Hematopoietic multipotent progenitor cell (in vitro differentiated cells): ENCODE measurements around the gene TRIM59. TPM values are rescaled to one million over a fixed set of nuclear protein-coding genes. Genes with fewer than 3 reads are reported as not detected.

Source experiments
- DNase-seq, 3 donors: peaks; one replicate each; pipeline ENCODE4 v3.0.0-alpha.2; 2011 to 2015; ENCODE audit warnings: low read depth in 2 of 3, low spot score in 2 of 3
- total RNA-seq: library from RNA; depleted of rRNA; stranded (reverse); fragments of >200 nt; gene quantifications from one replicate; pipeline ENCODE4 v1.2.3, GENCODE V29; 2012

TRIM59 gene
- total RNA-seq, 1 donor = 8.1 TPM

DNA sequence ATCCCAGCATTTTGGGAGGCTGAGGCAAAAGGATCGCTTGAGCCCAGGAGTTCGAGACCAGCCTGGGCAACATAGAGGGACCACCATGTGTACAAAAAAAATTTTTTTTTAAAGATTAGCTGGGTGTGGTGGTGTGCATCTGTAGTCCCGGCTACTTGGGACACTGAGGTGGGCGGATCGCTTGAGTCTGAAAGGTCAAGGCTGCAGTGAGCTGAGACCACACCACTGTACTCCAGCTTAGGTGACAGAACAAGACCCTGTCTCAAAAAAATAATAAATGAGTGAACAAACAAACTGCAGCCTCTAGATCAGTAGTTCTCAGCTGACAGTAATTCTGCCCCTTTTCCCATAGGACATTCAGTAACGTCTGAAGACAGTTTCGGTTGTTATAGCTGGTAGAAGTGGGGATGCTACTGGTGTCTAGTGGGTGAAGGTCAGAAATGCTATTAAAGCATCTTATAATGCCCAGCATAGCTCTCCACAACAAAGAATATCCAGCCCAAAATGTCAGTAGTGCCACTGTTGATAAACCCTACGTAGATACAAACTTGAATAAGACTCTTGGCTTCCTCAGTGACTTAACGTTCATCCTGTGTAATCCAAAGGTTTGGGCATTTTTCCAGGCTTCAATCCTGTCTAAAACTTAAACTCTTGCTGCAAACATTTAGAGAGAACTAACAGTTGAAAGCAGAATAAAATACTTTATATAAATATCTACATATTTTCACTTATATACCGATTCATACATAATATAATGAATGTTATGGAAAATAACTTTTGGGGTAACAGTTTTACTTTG is 39.6 kb downstream of the TRIM59 start:
- DNase-seq = no peak

DNA sequence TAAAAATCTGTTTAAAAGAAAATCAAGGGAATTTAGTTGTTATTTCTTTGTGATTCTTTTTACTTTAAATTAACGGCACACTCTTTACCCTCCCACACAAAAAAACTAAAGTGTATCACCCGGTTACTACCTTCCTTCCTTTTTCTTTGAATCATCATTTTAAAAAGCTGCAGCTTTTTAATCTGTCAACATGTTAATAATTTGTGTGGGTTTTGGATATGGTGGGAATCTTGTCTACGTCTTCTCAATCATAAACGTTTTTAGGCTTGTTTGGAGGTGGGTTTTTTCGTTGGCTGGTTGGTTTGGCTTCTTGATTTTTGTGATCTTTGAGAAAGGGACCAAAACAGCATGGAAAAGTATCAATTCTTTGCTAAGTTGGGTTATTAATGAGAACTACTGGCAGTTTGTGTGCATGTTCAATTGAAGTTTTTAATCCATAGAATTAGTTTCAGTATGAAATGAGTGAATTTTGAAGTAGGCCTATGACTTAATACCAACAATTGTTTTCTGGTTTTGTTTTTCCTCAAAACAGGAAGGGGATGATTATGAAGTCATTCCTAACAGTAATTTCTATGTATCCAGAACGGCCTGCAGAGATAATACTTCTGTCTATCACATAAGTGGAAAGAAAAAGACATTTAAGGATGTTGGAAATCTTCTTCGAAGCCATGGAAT is 45.7 kb downstream of the TRIM59 start:
- DNase-seq = no peak

DNA sequence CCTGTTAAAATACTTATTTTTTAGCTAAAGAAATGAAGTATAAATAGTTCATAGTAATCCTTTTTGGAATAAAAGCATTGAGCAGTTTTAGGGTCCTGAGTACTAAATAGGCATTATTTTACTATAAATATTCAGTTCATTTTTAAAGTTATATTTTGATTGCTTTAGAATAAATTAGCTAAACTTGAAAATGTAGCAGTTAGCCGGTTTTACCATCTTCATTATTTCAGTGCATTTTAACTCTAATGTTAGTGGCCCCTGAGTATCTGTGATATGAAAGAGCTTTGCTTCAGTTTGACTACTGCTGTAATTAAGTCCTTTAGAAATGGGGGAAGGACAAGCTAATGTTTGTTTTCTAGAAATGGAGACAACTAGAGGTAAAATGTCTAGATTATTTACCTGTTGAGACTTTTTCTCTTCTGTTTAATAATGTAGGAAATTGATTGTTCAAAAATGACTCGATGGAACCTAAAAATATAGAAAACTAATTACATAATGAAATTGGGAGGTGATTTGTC is 46.5 kb downstream of the TRIM59 start:
- no peak for DNase-seq

DNA sequence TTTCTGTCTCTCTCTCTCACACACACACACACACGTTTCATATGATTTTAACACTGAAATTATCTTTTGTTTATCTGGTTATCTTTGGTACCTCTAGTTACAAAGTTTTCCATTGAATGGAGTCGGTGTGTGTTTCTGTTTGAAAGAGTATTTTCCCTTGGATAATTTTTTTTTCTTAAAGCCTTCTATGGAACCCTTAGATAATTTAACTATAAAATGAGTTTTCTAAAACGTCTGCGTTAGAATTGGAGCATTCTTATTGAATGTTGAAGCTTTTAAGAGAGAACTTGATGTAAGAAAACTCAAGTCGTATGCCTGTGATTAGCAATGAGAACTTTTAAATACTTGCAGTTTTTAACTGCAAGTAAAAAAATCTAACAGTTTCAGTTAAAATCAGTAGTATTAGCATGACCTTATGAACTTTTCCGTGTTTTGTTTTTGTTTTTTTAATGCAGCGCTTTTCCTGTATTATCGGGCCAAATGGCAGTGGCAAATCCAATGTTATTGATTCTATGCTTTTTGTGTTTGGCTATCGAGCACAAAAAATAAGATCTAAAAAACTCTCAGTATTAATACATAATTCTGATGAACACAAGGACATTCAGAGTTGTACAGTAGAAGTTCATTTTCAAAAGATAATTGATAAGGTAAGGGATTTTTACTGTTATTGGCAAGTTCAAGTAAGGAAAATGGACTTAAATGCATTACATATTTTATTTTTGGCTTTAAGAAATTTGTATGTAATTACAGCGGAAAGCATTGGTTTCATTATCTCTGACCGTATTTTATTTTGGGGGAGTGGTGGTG is 47.2 kb downstream of the TRIM59 start:
- no peak for DNase-seq

DNA sequence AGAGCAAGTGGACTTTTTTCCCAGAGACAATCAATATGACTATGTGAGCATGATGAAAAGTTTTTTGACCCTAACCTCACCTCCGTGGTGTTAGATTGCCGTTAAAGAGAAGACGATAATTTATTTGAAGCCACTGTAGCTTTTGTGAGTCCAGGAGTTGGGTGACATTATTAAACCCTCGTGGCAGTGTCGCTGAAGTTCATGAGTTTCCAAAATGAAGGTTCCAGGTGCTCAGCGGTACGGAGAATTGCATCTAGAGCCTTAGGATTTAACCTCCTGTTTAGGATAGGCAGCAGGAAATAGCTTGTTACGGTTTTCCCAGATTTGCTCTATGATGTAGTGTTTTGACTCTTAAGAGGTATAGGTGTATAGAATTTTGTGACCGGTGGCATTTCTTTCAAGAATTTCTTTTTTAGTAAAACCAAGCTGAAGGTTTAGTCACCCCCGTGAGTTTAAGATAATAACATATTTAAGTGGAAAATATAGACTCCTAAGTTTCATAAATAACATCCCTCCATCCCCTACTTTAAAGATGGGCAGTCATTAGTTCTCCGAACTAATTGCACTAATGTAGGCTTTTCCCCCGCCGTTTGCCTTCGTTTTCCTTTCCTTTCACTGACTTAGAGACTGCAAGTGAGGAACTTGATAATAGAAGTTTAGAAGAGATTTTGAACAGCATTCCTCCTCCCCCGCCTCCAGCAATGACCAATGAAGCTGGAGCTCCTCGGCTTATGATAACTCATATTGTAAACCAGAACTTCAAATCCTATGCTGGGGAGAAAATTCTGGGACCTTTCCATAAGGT is 48.1 kb downstream of the TRIM59 start:
- DNase-seq = peak in 2 of 3 donors; percentile 35 to 41

DNA sequence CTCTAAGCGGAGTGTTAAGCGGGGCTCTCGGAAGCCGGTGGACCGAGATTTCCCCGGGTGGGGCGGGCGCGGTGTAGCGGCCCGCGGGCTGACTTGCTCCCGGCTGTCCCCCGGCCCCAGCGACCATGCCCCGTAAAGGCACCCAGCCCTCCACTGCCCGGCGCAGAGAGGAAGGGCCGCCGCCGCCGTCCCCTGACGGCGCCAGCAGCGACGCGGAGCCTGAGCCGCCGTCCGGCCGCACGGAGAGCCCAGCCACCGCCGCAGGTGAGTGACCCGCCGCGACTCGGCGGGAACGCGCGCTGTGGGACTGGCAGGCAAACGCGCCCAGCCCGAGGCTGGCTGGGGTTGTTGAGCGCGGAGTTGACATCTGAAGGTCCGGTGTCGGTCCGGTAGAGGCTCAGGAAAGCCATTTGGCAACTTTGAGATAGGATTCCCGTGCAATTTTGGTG is 48.9 kb downstream of the TRIM59 start:
- no peak for DNase-seq

DNA sequence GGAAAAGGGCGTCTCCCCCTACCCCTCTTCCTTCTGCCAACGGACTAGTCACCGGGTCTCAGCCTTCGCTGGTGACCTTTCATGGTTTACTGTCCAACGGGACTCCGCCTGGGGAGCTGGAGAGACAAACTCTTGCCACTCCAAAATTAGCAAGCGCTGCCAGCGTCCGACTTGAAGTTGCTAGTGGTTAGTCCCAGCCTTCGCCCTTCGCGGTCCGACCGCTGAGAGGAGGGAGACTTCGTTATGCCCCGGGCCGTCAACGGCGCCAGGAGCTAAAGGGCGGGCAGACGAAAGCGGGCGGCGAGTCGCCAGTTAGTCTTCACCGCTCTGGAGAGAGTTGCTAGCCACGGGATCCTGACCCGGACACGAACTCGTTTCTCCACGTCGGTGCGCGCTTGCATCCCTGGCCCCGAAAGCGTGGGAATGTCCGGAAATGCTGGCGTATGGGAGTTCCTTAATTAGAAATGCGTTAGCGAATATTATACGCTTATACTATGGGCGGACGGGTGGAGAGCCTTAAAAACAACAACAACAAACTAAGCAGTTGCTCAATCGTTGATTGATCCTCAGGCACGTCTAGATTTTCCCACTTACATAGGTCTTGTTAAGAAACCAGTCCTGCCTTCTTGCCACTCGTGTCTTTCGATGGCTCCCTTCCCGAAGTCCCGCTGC is 49.4 kb downstream of the TRIM59 start:
- DNase-seq = peak in 2 of 3 donors; percentile 6 to 32

DNA sequence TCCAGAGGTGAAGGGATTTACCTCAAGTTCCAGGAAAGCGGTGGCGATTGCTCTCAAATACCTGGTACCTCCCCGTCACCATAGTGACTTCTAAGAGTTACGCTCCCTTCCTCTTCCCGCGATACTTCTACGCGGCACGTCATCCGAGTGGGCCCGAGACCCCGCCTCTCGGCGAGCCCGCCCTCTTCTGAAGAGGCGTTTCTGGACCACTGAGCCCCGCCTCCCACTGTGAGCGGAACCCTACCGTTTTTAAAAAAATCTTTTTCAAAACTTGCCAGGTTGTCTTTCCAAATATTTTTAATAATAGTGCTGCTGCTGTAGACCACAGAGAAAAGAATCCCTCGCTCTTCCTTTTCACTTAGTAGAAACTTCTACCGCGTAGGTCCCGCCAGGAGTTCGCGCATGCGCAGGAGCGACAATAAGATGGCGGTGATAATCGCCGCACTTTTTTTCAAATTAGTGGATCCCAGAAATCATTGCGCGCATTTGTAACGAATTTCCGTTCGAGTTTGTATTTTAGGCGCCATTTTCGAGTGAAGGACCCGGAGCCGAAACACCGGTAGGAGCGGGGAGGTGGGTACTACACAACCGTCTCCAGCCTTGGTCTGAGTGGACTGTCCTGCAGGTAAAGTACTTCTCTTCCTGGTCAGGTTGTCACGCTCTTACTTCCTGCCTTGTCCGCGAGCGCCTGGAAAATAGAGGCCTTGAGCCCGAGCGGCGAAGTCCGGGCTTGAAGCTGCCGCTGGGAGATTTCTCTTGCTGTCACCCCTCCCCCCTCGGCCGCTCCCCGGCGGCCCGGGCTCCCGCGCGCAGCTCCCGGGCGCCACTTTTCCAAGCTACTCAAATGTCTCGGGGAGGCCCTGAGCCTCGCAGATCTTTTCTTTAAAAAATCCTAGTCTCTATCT is 50.2 kb downstream of the TRIM59 start, which contains the start of the genes IFT80 and SMC4:
IFT80 (minus strand) TSS at position 101 of the 905 bp plus-strand sequence. CDS start 14,625 bp downstream, outside the sequence.
SMC4 (plus strand) TSS at position 526 of the 905 bp plus-strand sequence. CDS start 1,177 bp downstream, outside the sequence.
- peak; percentile 88 to 97 (median 95) for DNase-seq

DNA sequence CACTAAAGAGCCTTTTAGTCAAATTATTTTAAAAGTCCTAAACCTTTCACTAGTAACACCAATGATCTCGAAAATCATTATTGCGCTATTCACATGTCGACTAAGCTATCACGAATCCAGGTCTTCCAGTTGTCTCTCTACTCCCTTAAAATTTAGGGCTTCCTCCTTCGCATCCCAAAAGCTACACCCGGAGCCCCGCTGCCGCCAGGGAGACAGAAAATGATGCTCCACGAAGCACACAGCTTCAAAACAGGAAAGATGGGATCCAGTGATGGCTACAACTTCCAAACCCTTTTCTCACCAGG is 50.8 kb downstream of the TRIM59 start:
- DNase-seq = no peak

DNA sequence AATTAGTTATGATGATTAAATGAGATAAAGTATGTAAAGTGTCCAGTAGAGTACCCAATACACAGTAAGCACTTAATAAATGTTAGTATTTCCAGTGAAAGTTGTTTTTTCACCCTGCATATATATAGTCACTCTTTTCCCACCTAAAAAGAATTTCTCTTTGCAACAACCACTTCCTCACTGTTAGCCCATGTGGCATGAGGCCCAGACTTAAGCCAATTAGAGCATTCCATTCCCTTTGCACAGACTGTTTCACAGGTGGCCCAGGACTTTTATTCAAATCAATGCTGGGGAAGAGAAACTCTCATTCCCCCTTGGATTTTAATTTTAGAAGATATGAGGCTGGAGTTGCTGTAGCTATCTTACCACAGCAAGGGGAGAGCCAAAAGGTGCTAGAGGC is 54.3 kb downstream of the TRIM59 start:
- no peak for DNase-seq

DNA sequence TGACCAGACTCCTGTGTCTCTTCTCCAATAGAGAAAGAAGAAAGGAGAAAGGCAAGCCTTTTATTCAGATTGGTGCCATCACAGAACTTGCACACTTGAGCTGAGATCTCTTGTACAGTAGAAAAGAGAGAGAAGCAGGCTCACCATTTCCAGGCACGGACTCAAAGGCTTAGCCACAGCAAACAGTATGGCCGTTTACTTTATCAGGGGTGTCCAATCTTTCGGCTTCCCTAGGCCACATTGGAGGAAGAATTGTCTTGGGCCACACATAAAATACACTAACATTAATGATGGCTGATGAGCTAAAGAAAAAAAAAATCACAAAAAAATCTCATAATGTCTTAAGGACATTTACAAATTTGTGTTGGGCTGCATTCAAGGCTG is 55.6 kb downstream of the TRIM59 start:
- DNase-seq = no peak

DNA sequence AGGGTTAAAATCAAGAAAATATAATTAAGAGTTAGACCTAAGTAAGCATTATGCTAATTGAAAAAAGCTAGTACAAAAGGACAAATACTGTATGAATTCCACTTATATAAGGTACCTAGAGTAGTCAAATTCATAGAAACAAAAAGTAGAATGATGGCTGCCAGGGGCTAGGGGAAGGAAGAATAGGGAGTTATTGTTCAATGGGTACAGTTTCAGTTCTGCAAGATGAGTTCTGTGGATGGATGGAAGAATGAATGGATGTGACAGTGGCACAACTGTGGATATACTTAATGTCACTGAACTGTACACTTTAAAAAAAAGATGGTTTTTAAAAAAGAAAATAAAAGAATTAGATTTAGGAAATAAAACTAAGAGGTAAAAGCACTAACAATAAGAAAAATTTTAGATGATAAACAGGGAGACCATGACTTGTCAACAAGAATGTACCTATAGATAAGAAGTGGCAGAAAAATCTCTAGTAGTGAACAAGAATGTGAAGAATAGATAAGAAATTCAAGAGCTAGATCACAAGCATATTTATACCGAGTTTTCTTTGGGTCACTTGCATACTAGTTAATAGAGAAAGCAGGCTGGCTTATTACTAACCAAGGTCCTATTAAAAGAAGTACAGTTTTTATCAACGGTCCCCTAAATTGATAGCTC is 56.1 kb downstream of the TRIM59 start:
- no peak for DNase-seq

DNA sequence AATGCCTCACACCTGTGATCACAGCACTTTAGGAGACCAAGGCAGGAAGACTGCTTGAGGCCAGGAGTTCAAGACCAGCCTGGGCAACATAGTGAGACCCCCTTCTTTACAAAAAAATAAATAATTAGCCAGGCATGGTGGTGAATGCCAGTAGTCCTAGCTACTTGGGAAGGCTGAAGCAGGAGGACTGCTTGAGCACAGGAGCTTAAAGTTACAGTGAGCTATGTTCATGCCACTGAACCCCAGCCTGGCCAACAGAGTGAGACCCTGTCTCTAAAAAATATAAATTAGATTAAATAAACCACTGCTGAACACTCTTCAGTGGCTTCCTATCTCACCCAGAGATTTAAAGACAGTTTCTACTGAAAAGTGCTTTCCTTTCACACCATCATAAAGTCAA is 56.8 kb downstream of the TRIM59 start:
- DNase-seq = no peak

DNA sequence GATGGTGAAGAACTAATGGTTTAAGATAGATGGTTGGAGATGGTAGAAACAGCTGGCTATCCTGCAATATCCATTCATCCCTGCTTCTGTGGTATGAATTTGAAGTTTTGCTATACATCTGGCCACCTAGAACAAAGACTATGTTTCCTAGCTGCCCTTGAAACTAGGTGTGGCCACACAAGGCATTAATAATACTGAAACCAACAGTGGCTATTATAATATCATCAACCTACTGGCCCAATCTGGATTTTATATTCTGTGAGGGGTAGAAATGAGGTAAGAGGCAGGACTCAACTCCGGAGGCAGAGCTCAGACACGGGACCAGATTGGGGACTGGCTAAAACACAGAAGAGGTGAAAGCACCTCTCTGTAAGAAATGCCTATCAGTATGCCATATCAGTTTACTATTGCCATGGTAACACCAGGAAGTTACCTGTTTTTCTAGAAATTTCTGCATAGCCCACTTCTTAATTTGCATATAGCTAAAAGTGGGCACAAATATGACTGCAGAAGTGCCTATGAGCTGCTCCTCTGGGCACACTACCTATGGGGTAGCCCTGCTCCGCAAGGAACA is 58.9 kb downstream of the TRIM59 start:
- no peak for DNase-seq
